Measurements from ENCODE around the gene POU6F2. TPM values are rescaled to one million over a fixed set of nuclear protein-coding genes. Genes with fewer than 3 reads are reported as not detected.

POU6F2 gene
- total RNA-seq, 1 experiment from 2014 or later, result 0.27 TPM

DNA sequence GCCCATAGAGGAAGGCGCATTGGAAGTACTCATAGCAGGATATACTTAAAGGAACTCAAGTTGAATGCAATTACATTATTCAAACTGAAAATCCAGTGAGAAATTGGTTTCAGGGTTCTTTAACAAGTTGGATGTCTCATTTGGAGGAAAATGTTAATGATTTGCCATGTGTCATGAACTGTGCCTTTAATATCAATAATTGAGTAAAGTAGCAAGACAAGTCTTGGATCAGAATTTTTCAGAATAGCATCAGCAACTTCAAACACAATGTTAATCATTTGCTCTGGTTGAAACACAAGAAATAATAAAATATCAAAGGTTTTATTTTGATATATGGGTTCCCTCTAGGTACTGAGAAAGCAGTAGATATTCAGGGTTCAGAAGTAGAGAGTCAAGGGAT is 24.5 kb upstream of the POU6F2 start:
- no peaks in the 10 kb centered on the region; the same call in 1 of the 2 replicates for H3K27me3 ChIP-seq (ENCODE audit: insufficient read depth, low read length)
- no peaks in the 10 kb centered on the region; a peak in 1 of 4 replicates for H3K4me1 ChIP-seq (ENCODE audit: control insufficient read depth in 1 of 2, insufficient read depth in 2 of 2, low read length in 2 of 2)
- intact Hi-C loops (cut with micrococcal nuclease), result no loop called here
- H3K4me3 ChIP-seq (replicated peaks in 1 of 2; ENCODE audit: low read depth in 1 of 2, low read length in 2 of 2), result no peak overlapping the region
- TF ChIP-seq, protein P1, sequence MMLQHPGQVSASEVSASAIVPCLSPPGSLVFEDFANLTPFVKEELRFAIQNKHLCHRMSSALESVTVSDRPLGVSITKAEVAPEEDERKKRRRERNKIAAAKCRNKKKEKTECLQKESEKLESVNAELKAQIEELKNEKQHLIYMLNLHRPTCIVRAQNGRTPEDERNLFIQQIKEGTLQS (IDR thresholded peaks at IDR 0.05), result no peak
- TF ChIP-seq CEBPB (IDR thresholded peaks at IDR 0.05; ENCODE audit: low read depth) (no peak), EZH2phosphoT487 (IDR thresholded peaks at IDR 0.05; ENCODE audit: borderline replicate concordance) (no peak)
- TF ChIP-seq, protein P2, sequence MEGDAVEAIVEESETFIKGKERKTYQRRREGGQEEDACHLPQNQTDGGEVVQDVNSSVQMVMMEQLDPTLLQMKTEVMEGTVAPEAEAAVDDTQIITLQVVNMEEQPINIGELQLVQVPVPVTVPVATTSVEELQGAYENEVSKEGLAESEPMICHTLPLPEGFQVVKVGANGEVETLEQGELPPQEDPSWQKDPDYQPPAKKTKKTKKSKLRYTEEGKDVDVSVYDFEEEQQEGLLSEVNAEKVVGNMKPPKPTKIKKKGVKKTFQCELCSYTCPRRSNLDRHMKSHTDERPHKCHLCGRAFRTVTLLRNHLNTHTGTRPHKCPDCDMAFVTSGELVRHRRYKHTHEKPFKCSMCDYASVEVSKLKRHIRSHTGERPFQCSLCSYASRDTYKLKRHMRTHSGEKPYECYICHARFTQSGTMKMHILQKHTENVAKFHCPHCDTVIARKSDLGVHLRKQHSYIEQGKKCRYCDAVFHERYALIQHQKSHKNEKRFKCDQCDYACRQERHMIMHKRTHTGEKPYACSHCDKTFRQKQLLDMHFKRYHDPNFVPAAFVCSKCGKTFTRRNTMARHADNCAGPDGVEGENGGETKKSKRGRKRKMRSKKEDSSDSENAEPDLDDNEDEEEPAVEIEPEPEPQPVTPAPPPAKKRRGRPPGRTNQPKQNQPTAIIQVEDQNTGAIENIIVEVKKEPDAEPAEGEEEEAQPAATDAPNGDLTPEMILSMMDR (IDR thresholded peaks at IDR 0.05 in 2 of 3, conservative IDR thresholded peaks at IDR 0.05 in 1 of 3; ENCODE audit: borderline replicate concordance in 1 of 3, insufficient read depth in 1 of 3, low read depth in 2 of 3, low read length in 2 of 3), result no peak
- H3K9me3 ChIP-seq (ENCODE audit: control insufficient read depth in 1 of 2, insufficient read depth in 1 of 2, low read depth in 1 of 2, low read length in 2 of 2), result no peaks in the 10 kb centered on the region
- no peaks in the 10 kb centered on the region for H3K79me2 ChIP-seq (ENCODE audit: insufficient read depth, low read length)
- ChIA-PET POLR2A (no interaction called here), CTCF (no interaction called here), RAD21 (ENCODE audit: low non-redundant PET in 1 of 2, low total read pairs in 2 of 2, uncharacterized antibody in 2 of 2, unreplicated experiment in 2 of 2) (no interaction called here)
- no peak overlapping the region for H3K9ac ChIP-seq (ENCODE audit: low read length)
- no peak for ATAC-seq
- no peak for DNase-seq (ENCODE audit: low read depth, low spot score)
- no peaks in the 10 kb centered on the region for H4K20me1 ChIP-seq (ENCODE audit: insufficient read depth)
- BruUV-seq (replicated peaks), result no TSS peak
- no peak overlapping the region for H2AFZ ChIP-seq (ENCODE audit: low read depth, low read length, poor library complexity, severe bottlenecking)
- no peak overlapping the region for H3K27ac ChIP-seq (ENCODE audit: low read depth, low read length)
- H3K4me2 ChIP-seq (ENCODE audit: low read length), result no peak overlapping the region
- H3K36me3 ChIP-seq (ENCODE audit: control insufficient read depth in 1 of 2, insufficient read depth in 2 of 2, low read length in 2 of 2), result no peaks in the 10 kb centered on the region
- no peaks in the 10 kb centered on the region for H3K9me2 ChIP-seq (ENCODE audit: insufficient read depth)

DNA sequence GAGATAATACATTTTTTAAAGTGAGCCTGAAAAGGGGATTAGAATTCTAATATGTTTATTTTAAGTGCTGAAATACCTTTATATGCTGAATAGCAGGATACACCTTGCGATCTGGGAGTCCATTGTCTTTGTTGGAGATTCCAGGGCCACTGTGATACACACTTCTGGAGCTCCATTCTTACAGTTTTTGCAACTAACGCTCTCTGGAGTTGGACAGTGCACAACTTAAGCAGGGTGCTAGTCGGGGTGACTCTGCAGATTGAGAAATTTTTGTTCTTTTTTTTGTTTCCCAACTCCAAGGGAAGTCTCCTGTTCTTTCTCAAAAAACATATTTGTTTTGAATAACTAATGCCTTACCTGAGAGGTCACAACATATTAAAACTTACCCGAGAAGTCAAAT is 23.7 kb upstream of the POU6F2 start:
- ChIA-PET RAD21 (ENCODE audit: low non-redundant PET in 1 of 2, low total read pairs in 2 of 2, uncharacterized antibody in 2 of 2, unreplicated experiment in 2 of 2) (no interaction called here), CTCF (no interaction called here), POLR2A (no interaction called here)
- H3K79me2 ChIP-seq (ENCODE audit: insufficient read depth, low read length), result no peaks in the 10 kb centered on the region
- no peak for ATAC-seq
- no peak overlapping the region for H3K9ac ChIP-seq (ENCODE audit: low read length)
- no peak for DNase-seq (ENCODE audit: low read depth, low spot score)
- H3K27me3 ChIP-seq (ENCODE audit: insufficient read depth, low read length), result no peaks in the 10 kb centered on the region; the same call in 1 of the 2 replicates
- BruUV-seq (replicated peaks), result no TSS peak
- no peak overlapping the region for H3K4me2 ChIP-seq (ENCODE audit: low read length)
- no peaks in the 10 kb centered on the region for H3K36me3 ChIP-seq (ENCODE audit: control insufficient read depth in 1 of 2, insufficient read depth in 2 of 2, low read length in 2 of 2)
- H3K9me3 ChIP-seq (ENCODE audit: control insufficient read depth in 1 of 2, insufficient read depth in 1 of 2, low read depth in 1 of 2, low read length in 2 of 2), result no peaks in the 10 kb centered on the region
- H3K4me1 ChIP-seq (ENCODE audit: control insufficient read depth in 1 of 2, insufficient read depth in 2 of 2, low read length in 2 of 2), result no peaks in the 10 kb centered on the region; a peak in 1 of 4 replicates
- H3K9me2 ChIP-seq (ENCODE audit: insufficient read depth), result no peaks in the 10 kb centered on the region
- H2AFZ ChIP-seq (ENCODE audit: low read depth, low read length, poor library complexity, severe bottlenecking), result no peak overlapping the region
- H3K27ac ChIP-seq (ENCODE audit: low read depth, low read length), result no peak overlapping the region
- TF ChIP-seq EGR1 (IDR thresholded peaks at IDR 0.05; ENCODE audit: low read depth) (no peak), ZNF274 (IDR thresholded peaks at IDR 0.05; ENCODE audit: low read depth, low read length) (no peak), EZH2phosphoT487 (IDR thresholded peaks at IDR 0.05; ENCODE audit: borderline replicate concordance) (no peak), SIN3A (IDR thresholded peaks at IDR 0.05; ENCODE audit: low read depth) (no peak), POLR2A (IDR thresholded peaks at IDR 0.05; ENCODE audit: borderline replicate concordance, extremely low read depth, insufficient read depth, insufficient read length) (no peak), ELF1 (IDR thresholded peaks at IDR 0.05; ENCODE audit: borderline replicate concordance, low read depth) (no peak), SRF (IDR thresholded peaks at IDR 0.05; ENCODE audit: low read depth) (no peak), SP1 (IDR thresholded peaks at IDR 0.05; ENCODE audit: low read depth) (no peak), RAD21 (IDR thresholded peaks at IDR 0.05; ENCODE audit: low read depth) (no peak)
- TF ChIP-seq, protein P3, sequence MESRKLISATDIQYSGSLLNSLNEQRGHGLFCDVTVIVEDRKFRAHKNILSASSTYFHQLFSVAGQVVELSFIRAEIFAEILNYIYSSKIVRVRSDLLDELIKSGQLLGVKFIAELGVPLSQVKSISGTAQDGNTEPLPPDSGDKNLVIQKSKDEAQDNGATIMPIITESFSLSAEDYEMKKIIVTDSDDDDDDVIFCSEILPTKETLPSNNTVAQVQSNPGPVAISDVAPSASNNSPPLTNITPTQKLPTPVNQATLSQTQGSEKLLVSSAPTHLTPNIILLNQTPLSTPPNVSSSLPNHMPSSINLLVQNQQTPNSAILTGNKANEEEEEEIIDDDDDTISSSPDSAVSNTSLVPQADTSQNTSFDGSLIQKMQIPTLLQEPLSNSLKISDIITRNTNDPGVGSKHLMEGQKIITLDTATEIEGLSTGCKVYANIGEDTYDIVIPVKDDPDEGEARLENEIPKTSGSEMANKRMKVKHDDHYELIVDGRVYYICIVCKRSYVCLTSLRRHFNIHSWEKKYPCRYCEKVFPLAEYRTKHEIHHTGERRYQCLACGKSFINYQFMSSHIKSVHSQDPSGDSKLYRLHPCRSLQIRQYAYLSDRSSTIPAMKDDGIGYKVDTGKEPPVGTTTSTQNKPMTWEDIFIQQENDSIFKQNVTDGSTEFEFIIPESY (IDR thresholded peaks at IDR 0.05; ENCODE audit: extremely low read depth, insufficient replicate concordance, low read length), result no peak
- TF ChIP-seq, protein P4, sequence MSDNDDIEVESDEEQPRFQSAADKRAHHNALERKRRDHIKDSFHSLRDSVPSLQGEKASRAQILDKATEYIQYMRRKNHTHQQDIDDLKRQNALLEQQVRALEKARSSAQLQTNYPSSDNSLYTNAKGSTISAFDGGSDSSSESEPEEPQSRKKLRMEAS (IDR thresholded peaks at IDR 0.05), result no peak
- TF ChIP-seq, protein P2 (IDR thresholded peaks at IDR 0.05 in 2 of 3, conservative IDR thresholded peaks at IDR 0.05 in 1 of 3; ENCODE audit: borderline replicate concordance in 1 of 3, insufficient read depth in 1 of 3, low read depth in 2 of 3, low read length in 2 of 3), result no peak
- intact Hi-C loops (cut with micrococcal nuclease), result no loop called here
- no peaks in the 10 kb centered on the region for H4K20me1 ChIP-seq (ENCODE audit: insufficient read depth)
- no peak overlapping the region for H3K4me3 ChIP-seq (replicated peaks in 1 of 2; ENCODE audit: low read depth in 1 of 2, low read length in 2 of 2)
